HG03442 (cell line): ENCODE results near the gene OR5K4.
"Not testable (repeated sequence)": the region's sequence is repeated elsewhere in the genome, so short reads cannot be mapped to it uniquely, and the experiment has no call there.

ENCODE experiments used
- ATAC-seq: cut with Tn5 transposase; IDR thresholded peaks from one replicate; pipeline ENCODE4 v1.9.1; 2021; ENCODE audit warnings: mild to moderate bottlenecking, moderate library complexity; ENCODE audit not compliant: unreplicated experiment

OR5K4 gene

DNA sequence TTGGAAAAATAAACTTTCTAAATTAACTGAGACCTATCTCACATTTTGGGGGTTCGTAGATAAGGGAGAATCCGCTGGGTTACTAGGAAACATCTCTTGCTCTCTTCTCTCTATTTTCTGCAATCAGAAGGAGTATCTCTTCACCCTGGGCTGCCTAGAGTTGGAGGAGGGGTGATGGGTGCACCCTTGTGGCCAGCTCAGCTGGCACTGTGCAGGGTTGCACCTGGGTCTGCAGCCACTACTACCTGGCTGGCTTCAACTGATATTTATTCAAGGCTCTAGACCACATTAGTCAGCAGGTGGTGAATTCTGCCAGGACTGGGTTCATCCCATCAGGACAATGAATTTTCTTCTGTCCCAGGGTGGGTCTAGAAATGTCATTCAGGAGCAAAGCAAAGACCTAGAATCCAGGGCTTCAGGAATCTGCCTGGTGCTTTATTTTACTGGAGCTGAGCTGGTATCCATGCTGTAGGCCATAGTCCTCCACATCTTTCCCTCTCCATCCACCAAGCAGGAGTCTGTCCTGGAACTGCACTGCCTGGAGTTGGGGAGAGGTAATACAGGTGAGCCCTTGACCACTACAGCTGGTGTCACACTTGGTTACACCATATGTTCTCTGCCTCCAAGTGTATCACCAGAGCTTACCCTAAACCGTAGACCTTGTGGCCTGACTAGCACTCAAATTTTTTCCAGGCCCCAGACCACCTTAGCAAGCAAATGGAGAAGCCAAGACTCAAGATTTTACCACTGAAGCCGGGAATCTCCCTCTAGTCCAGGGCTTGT, 14.0 kb downstream of the OR5K4 start:
- ATAC-seq: no peak

DNA sequence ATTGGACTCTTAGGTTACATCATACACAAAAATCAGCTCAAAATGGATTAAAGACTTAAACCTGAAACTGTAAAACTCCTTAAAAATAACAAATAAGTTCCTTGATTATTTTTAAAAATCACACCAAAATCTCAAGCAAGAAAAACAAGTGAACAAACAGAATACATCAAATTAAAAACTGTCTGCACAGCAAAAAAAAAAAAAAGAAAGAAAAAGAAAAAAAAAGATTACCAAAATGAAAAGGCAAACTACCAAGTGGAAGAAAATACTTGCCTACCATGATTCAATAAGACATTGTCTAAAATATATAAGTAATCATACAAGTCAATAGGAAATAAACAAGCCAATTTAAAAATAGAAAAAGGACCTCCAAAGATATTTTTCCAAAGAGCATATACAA, 17.5 kb downstream of the OR5K4 start:
- ATAC-seq: no peak

DNA sequence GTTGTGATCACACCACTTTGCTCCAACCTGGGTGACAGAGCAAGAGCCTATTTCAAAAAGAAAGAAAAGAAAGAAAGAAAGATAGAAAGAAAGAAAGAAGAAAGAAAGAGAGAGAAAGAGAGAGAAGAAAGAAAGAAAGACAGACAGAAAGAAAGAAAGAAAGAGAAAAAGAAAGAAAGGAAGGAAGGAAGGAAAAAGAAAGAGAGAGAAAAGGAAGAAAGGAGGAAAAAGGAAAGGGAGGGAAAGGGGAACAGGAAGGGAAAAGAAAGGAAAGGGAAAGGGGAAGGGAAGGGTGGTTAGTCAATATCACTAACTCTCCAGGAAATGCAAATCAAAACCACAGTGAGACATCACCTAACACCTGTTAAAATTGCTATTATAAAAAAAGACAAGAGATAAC, 18.2 kb downstream of the OR5K4 start:
- no peak for ATAC-seq

DNA sequence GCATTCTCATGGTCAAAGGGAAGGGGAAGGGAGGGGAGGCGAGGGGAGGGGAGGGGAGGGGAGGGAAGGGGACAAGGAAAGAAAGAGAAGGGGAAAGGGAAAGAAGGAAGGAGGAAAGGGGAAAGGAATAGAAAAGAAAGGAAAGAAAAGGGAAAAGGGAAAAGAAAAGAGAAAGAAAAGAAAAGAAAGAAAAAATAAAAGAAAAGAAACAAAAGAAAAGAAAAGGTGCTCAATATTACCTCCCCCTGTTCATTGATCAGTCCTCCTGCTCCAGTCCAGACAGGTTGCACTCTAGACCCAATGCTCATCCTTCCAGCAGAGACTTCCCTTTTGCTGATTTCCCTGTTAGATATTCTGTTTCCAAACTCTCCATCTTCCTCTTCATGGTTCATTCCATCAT, 18.8 kb downstream of the OR5K4 start:
- no peak for ATAC-seq

DNA sequence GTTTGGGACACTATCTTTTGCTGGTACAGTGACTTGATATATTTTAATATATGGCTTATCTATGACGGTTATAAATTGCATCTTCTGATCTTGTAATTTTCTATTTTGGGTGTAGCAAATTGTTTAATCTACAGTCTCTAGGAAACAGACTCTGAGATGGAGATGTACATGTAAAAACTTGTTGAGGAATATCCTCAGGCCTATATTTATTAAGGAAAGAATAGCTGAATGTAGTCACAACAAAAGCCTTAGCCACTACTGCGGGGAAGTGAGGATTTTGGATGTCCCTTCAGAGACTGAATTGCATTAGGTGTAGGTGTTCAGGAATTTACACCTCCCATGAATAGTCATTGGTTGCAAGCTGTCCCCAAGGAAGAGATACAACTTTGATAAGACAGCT, 23.0 kb downstream of the OR5K4 start:
- ATAC-seq: no peak

DNA sequence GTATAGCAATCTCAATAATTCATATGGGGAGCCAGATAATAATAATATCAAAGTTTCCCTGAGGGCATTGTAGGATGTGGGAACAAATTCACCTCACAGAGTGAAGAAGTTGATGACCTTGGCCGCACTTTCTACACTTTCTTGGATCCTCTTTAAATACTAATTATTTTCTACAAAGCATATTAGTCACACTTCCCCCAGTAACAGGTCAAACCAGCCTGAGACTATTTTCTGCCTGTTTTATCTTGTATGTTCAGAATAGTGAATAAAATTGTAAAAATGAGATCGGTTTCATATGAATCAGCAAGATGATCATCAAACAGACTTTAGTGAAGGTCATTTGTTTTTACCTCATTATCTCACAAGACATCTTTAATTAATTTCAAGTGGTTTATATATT, 34.5 kb downstream of the OR5K4 start:
- ATAC-seq: no peak

DNA sequence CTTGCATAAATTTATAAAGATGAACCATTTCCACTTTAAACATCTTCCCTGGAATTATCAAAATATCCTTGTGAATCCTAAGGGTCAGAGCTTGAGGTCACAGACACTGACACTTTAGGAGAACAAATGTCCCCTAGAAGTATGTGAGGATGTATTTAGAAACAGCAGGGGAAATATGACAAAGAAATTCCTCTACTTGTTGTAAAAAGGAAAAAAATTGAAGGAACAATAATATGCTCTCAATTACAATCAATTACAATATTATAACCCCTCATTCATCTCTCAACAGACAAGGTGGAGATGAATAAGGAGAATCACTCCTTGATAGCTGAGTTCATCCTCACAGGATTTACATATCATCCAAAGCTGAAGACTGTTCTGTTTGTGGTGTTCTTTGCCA, 36.7 kb downstream of the OR5K4 start, which contains the start of gene OR5K3:
Gene OR5K3, plus strand, starts transcription at position 301 of the 400 bp plus-strand sequence. Its CDS starts 0 bp downstream, at position 301.
- no peak for ATAC-seq

DNA sequence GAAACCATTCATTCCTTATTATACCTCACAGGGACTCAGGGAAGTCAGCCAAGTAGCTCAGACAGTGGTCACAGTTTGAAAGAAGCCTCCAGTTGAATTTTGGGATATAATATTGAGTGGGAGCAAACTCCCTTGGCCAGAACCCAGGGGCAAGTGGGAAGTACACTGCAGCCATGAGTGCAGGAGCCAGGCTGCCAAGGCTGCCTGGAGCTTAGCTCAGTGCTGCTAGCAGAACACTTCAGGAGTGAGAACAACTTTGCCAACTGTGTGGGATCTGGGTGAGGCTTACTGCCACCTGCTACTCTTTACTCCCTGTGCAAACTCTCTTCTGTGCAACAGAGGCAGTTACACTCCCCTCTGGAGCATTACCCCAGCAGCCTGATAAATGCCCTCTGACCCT, 41.4 kb downstream of the OR5K4 start:
- no peak for ATAC-seq

DNA sequence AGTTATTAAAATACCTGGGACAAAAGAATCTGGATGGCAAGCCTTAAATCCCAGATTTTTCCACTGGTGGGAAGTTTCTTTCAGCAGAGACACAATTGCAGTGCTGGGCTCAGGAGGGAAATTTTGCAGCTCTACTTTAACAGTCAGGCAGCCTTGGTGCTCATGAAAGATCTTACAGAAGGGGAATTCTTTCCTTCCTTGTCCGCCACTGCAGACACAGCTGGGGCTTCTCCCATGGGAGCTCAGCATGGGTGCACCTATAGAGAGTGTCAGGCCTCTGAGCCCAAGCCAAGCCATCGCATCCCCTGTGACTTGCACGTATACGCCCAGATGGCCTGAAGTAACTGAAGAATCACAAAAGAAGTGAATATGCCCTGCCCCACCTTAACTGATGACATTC, 42.8 kb downstream of the OR5K4 start:
- ATAC-seq: not testable (repeated sequence)

DNA sequence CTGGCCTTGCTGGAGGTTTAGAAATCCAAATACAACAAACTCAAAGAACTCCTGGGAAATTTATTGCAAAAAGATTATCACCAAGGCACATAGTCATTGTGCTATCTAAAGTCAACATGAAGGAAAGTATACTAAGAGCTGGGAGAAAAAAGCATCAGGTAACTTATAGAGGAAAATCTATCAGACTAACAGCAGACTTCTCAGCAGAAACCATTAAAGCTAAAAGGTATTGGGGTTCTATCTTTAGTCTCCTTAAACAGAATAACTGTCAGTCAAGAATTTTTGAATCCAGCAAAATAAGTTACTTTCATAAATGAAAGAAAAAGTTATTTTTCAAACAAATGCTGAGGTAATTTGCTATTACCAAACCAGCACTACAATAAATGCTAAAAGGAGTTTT, 44.9 kb downstream of the OR5K4 start:
- no peak for ATAC-seq

DNA sequence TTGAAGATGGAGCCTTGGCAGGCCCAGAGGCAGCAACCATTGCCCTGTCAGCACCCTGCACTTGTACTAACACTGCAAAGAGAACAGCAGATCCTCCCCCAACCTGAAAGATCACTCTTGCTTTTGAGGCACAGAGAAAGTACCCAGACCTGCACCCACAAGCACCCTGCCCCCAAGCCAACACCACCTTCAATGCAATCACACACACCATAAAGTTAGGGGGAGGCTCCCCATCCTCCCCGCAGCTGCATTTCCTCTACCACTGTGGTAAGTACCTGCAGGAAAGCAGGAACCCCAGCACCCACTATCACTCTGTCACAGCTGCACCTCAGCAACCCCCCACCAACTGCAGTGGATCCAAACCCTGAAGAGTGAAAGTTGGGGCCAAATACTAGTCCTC, 48.9 kb downstream of the OR5K4 start:
- ATAC-seq: no peak

DNA sequence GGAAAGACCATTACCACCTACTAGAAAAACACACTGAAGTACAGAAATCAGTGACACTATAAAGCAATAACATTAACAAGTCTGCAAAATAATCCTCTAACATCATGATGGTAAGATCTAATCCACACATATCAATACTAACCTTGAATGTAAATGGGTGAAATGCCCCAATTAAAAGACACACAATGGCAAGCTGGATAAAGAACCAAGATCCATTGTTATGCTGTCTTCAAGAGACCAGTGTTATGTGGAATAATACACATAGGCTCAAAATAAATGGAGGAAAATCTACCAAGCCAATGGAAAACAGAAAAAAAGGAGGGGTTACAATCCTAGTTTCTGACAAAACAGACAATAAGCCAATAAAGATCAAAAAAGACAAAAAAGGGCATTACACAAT, 50.4 kb downstream of the OR5K4 start:
- ATAC-seq: no peak
